GM23338 (cell line): ENCODE results near the gene APBA2.
"Not testable (repeated sequence)": the region's sequence is repeated elsewhere in the genome, so short reads cannot be mapped to it uniquely, and the experiment has no call there.

Experiments
- CREB1 ChIP-seq: fragments of 250-450 bp; sonication (Bioruptor Pico); IDR thresholded peaks from 2 replicates; pipeline ENCODE4 v1.5.0; 2020; ENCODE audit warnings: low read depth, mild to moderate bottlenecking, moderate library complexity
- CTCF ChIP-seq, 2 experiments: fragments of 200-600 bp in 1 of 2; sonication (generic) in 1 of 2; conservative IDR thresholded peaks; 2 replicates each; pipeline versions ENCODE4 v1.5.1 to v1.6.1; 2016 to 2017; ENCODE audit warnings: antibody characterized with exemption in 2 of 2, low read depth in 2 of 2, mild to moderate bottlenecking in 2 of 2, moderate library complexity in 1 of 2
- ETS1 ChIP-seq: IDR thresholded peaks from 2 replicates; pipeline ENCODE4 v1.6.1; 2016; ENCODE audit warnings: antibody characterized with exemption
- EZH2 ChIP-seq: fragments of 200-600 bp; sonication (generic); IDR thresholded peaks from one replicate; pipeline ENCODE4 v1.8.0; 2017; ENCODE audit warnings: antibody characterized with exemption, mild to moderate bottlenecking, low read depth; ENCODE audit not compliant: unreplicated experiment
- JUNB ChIP-seq: IDR thresholded peaks from one replicate; pipeline ENCODE4 v1.6.1; 2016; ENCODE audit warnings: antibody characterized with exemption; ENCODE audit not compliant: unreplicated experiment
- NANOG ChIP-seq: IDR thresholded peaks from 2 replicates; pipeline ENCODE4 v1.6.1; 2016; ENCODE audit warnings: antibody characterized with exemption, borderline replicate concordance
- POLR2AphosphoS5 ChIP-seq: IDR thresholded peaks from 2 replicates; pipeline ENCODE4 v1.6.1; 2016; ENCODE audit warnings: antibody characterized with exemption, low read depth

- not testable (repeated sequence) for TF ChIP-seq CTCF (conservative IDR thresholded peaks at IDR 0.05; ENCODE audit: low read depth in 2 of 2); EZH2; ETS1; JUNB; CREB1 (CRISPR knock-in tag); POLR2AphosphoS5; NANOG
Measured at GRCh38 chr15:28847959-28848358, 37.8 kb upstream of the APBA2 start.
